ENCODE results near the gene AIP. TPM values are rescaled to one million over a fixed set of nuclear protein-coding genes. Genes with fewer than 3 reads are reported as not detected.
A peak's percentile ranks its signal among the peaks of the same experiment; 100 is the strongest.

Gene AIP
- total and polyA plus RNA-seq, 9 of the 15 experiments (the other 6 are each of a cell fraction or from before 2014, with no cell fraction given), result 5.2 to 92.5 (median 52.7) TPM

DNA sequence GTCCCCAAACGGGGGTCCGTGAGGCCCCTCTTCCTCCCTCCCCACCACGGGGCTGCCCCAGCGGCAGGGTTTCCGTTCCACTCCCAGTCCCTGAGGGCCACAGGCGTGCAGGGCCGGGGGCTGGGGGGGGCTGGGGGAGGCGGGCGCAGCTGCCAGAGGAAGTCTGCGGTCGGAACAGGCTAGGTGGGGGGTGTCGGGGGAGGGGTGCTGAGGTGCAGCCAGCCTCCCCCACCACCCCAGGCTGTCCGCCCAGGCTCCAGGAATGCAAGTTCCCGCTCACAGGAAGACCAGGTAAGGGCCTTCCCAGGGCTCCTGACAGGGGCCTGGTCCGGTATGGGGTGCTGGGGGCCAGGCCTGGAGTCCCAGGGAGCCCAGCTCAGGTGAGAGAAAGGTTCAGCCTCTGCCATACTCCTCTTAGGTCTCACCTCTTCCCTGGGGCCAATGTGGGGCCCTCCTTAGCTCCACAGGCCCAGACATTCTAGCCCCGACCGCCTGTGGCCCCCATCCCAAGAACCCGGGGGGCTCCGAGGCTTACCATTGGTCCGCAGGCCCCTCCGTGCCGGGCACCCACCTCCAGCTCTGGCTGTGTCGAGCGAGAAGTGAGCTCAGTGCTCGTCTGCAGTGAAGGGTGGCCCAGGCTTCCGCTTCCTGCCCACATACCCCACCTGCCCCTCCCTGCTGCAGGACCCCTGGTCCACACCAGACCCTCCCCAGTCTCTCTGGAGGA lies 45.6 kb upstream of the AIP start, which contains the start of gene PTPRCAP (continued):
- TF ChIP-seq, protein P1, sequence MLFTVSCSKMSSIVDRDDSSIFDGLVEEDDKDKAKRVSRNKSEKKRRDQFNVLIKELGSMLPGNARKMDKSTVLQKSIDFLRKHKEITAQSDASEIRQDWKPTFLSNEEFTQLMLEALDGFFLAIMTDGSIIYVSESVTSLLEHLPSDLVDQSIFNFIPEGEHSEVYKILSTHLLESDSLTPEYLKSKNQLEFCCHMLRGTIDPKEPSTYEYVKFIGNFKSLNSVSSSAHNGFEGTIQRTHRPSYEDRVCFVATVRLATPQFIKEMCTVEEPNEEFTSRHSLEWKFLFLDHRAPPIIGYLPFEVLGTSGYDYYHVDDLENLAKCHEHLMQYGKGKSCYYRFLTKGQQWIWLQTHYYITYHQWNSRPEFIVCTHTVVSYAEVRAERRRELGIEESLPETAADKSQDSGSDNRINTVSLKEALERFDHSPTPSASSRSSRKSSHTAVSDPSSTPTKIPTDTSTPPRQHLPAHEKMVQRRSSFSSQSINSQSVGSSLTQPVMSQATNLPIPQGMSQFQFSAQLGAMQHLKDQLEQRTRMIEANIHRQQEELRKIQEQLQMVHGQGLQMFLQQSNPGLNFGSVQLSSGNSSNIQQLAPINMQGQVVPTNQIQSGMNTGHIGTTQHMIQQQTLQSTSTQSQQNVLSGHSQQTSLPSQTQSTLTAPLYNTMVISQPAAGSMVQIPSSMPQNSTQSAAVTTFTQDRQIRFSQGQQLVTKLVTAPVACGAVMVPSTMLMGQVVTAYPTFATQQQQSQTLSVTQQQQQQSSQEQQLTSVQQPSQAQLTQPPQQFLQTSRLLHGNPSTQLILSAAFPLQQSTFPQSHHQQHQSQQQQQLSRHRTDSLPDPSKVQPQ (CRISPR knock-in tag; IDR thresholded peaks at IDR 0.05; ENCODE audit: borderline replicate concordance), result no peak
- TF ChIP-seq KLF1 (tag; IDR thresholded peaks at IDR 0.05) (no peak), CHD2 (IDR thresholded peaks at IDR 0.05; ENCODE audit: low read depth, low read length) (peak; percentile 19; the same call in 1 of the 2 replicates), ZBTB7A (IDR thresholded peaks at IDR 0.05; ENCODE audit: borderline replicate concordance, control insufficient read depth, low read depth, low read length) (peak; percentile 60; the same call in 1 of the 2 replicates), RBM22 (IDR thresholded peaks at IDR 0.05; ENCODE audit: low read depth, low read length, poor library complexity, severe bottlenecking) (peak; percentile 51), POLR2G (IDR thresholded peaks at IDR 0.05; ENCODE audit: low read depth, low read length) (peak; percentile 76), KAT7 (CRISPR knock-in tag; IDR thresholded peaks at IDR 0.05; ENCODE audit: borderline replicate concordance) (peak; percentile 13; the same call in 1 of the 2 replicates), GABPA (tag; conservative IDR thresholded peaks at IDR 0.05; ENCODE audit: low read depth) (peak; percentile 27; the same call in 1 of the 2 replicates), PCBP1 (IDR thresholded peaks at IDR 0.05; ENCODE audit: low read depth, low read length, poor library complexity, severe bottlenecking) (peak; percentile 41), BRD4 (IDR thresholded peaks at IDR 0.05) (no peak), HMGN3 (IDR thresholded peaks at IDR 0.05; ENCODE audit: borderline replicate concordance, extremely low read depth, insufficient read length, low read depth, low read length) (peak; percentile 18), FIP1L1 (IDR thresholded peaks at IDR 0.05; ENCODE audit: low read depth, low read length, poor library complexity, severe bottlenecking) (peak; percentile 16)
- TF ChIP-seq, protein P2, sequence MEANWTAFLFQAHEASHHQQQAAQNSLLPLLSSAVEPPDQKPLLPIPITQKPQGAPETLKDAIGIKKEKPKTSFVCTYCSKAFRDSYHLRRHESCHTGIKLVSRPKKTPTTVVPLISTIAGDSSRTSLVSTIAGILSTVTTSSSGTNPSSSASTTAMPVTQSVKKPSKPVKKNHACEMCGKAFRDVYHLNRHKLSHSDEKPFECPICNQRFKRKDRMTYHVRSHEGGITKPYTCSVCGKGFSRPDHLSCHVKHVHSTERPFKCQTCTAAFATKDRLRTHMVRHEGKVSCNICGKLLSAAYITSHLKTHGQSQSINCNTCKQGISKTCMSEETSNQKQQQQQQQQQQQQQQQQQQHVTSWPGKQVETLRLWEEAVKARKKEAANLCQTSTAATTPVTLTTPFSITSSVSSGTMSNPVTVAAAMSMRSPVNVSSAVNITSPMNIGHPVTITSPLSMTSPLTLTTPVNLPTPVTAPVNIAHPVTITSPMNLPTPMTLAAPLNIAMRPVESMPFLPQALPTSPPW (CRISPR knock-in tag; IDR thresholded peaks at IDR 0.05), result peak; percentile 83
- TF ChIP-seq, protein P3, sequence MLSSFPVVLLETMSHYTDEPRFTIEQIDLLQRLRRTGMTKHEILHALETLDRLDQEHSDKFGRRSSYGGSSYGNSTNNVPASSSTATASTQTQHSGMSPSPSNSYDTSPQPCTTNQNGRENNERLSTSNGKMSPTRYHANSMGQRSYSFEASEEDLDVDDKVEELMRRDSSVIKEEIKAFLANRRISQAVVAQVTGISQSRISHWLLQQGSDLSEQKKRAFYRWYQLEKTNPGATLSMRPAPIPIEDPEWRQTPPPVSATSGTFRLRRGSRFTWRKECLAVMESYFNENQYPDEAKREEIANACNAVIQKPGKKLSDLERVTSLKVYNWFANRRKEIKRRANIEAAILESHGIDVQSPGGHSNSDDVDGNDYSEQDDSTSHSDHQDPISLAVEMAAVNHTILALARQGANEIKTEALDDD (IDR thresholded peaks at IDR 0.05), result no peak

Measured in K562 (cell line).